Measurements from ENCODE around the gene SLC8A3. TPM values are rescaled to one million over a fixed set of nuclear protein-coding genes. Genes with fewer than 3 reads are reported as not detected.

Gene SLC8A3
- total and polyA plus RNA-seq, 9 of the 15 experiments (the other 6 are each of a cell fraction or from before 2014, with no cell fraction given): not detected

GRCh38 chr14:70034257-70034656 is 154.5 kb downstream of the SLC8A3 start:
- Histone ChIP-seq H3K27me3 (ENCODE audit: control insufficient read depth in 2 of 2, insufficient read depth in 2 of 2, low read length in 2 of 2) (no peaks in the 10 kb centered on the region; a peak in 1 of 5 replicates), H3K9ac (ENCODE audit: insufficient read depth in 1 of 2, low read depth in 2 of 2, low read length in 2 of 2) (no peak overlapping the region), H3K36me3 (ENCODE audit: control insufficient read depth, insufficient read depth, low read length) (no peaks in the 10 kb centered on the region), H3K9me1 (ENCODE audit: control insufficient read depth, insufficient read depth, low read length) (no peaks in the 10 kb centered on the region), H2AFZ (ENCODE audit: low read depth, low read length) (no peak overlapping the region), H3K4me1 (replicated peaks in 1 of 2; ENCODE audit: control insufficient read depth in 2 of 2, insufficient read depth in 2 of 2, low read length in 2 of 2) (no peaks in the 10 kb centered on the region), H4K20me1 (replicated peaks; ENCODE audit: control insufficient read depth, insufficient read depth, low read length) (no peaks in the 10 kb centered on the region), H3K4me3 (no peak overlapping the region), H3K79me2 (ENCODE audit: control insufficient read depth, insufficient read depth, low read length) (no peaks in the 10 kb centered on the region), H3K9me3 (replicated peaks; ENCODE audit: control insufficient read depth, insufficient read depth, low read depth, low read length) (no peaks in the 10 kb centered on the region), H3K27ac (ENCODE audit: extremely low read depth, low read depth, low read length) (no peak overlapping the region), H3K4me2 (ENCODE audit: insufficient read depth, low read length) (no peak overlapping the region)
- WGBS (ENCODE audit: insufficient coverage, low coverage, missing lambda C conversion rate): 0% methylated on average over 3 of the region's 3 CpGs
- ATAC-seq (no peak), DNase-seq (ENCODE audit: extremely low read depth in 1 of 4, low spot score in 3 of 4) (no peak), FAIRE-seq (no peak)
- intact Hi-C loops (cut with micrococcal nuclease) (no loop called here), in situ Hi-C loops (cut with MboI) (loop anchor here (25.0 kb wide), 1 partner anchor 472 kb away; the partner anchor contains the start of gene CCDC177)
- TF ChIP-seq DPF2 (IDR thresholded peaks at IDR 0.05) (no peak), HES1 (IDR thresholded peaks at IDR 0.05; ENCODE audit: low read depth) (no peak), CBFB (CRISPR knock-in tag; IDR thresholded peaks at IDR 0.05) (no peak), KLF13 (tag; IDR thresholded peaks at IDR 0.05; ENCODE audit: borderline replicate concordance, low read depth) (no peak), GTF2A2 (tag; IDR thresholded peaks at IDR 0.05) (no peak), ZBTB9 (CRISPR knock-in tag; IDR thresholded peaks at IDR 0.05) (no peak), POLR2H (tag; IDR thresholded peaks at IDR 0.05; ENCODE audit: low read depth) (no peak), FOXK1 (CRISPR knock-in tag; IDR thresholded peaks at IDR 0.05; ENCODE audit: borderline replicate concordance) (no peak), BRF2 (IDR thresholded peaks at IDR 0.05; ENCODE audit: borderline replicate concordance, insufficient read depth, insufficient read length) (no peak), ZNF274 (IDR thresholded peaks at IDR 0.05; ENCODE audit: borderline replicate concordance, low read depth, low read length) (no peak), MYC (IDR thresholded peaks at IDR 0.05; ENCODE audit: low read depth, low read length) (no peak), MYC (CRISPR knock-in tag; IDR thresholded peaks at IDR 0.05; ENCODE audit: borderline replicate concordance, low read depth) (no peak), SNIP1 (IDR thresholded peaks at IDR 0.05; ENCODE audit: low read depth) (no peak), BRD4 (IDR thresholded peaks at IDR 0.05) (no peak), ZNF589 (CRISPR knock-in tag; IDR thresholded peaks at IDR 0.05; ENCODE audit: low read depth) (no peak), MBD2 (IDR thresholded peaks at IDR 0.05; ENCODE audit: borderline replicate concordance, low read depth) (no peak), ZNF282 (CRISPR knock-in tag; IDR thresholded peaks at IDR 0.05) (no peak), ZBED1 (IDR thresholded peaks at IDR 0.05) (no peak)
- BruUV-seq (replicated peaks): no TSS peak
- ChIA-PET POLR2A (no interaction called here), CTCF (ENCODE audit: low intra/inter-chr PET ratio) (interaction anchor here (0.7 kb wide), 1 partner anchor 372 kb away, joined by 4 read pairs; no protein-coding TSS in a partner anchor)
